Glomerular endothelial cell (primary cell): ENCODE results near the gene OR8J1. TPM values are rescaled to one million over a fixed set of nuclear protein-coding genes. Genes with fewer than 3 reads are reported as not detected.
"Not testable (repeated sequence)": the region's sequence is repeated elsewhere in the genome, so short reads cannot be mapped to it uniquely, and the experiment has no call there.

Source experiments
- DNase-seq: peaks from one replicate; pipeline ENCODE4 v3.0.0-alpha.2; 2011; ENCODE audit warnings: low read depth, low spot score; ENCODE audit errors: extremely low read depth
- total RNA-seq: library from RNA; depleted of rRNA; stranded (reverse); fragments of >200 nt; gene quantifications from 2 replicates; pipeline ENCODE4 v1.2.3, GENCODE V29; 2015

The OR8J1 gene, protein sequence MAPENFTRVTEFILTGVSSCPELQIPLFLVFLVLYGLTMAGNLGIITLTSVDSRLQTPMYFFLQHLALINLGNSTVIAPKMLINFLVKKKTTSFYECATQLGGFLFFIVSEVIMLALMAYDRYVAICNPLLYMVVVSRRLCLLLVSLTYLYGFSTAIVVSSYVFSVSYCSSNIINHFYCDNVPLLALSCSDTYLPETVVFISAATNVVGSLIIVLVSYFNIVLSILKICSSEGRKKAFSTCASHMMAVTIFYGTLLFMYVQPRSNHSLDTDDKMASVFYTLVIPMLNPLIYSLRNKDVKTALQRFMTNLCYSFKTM
- not detected in 2 replicates for total RNA-seq

DNA sequence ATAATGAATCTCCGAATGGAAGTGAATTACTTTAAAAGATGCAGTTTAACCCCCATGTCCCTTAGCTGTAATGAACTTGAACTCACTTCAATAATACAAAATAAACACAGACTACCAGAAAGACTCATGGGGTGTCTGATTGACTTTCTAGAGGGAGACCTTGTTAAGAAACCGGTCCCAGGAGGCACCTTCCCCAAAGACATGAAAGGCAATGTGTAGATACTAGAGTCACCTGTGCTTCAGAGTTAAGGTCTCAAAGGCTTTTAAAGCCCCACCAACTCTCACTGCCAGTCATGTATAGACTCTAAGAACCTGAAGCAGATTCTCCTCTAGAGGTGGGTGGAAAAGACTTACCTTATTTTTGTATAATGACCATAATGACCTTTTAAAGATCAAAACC lies at the start of gene OR8J1:
Gene OR8J1 (plus strand): TSS at position 301 of the 400 bp plus-strand sequence. CDS start 5,956 bp downstream, outside the sequence.
- DNase-seq = no peak

DNA sequence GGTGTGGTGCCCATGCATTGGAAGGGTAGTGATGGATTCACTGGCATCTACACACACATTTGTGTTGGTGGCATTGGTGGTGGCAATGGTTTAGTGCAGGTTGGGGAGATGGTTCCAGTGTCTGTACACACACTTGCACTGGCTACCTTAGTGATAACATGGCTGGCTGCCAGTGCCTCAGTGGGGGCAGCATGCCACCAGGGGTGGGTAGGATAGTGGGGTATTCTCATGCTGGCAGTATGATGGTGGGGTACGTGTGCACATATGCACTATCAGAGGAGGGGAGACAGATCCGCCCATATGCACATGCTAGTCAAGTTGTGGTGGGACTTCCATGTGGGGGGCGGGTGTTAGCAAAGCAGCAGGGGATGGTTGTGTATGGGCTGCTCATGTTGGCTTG lies 46.3 kb upstream of the OR8J1 start:
- no peak for DNase-seq

DNA sequence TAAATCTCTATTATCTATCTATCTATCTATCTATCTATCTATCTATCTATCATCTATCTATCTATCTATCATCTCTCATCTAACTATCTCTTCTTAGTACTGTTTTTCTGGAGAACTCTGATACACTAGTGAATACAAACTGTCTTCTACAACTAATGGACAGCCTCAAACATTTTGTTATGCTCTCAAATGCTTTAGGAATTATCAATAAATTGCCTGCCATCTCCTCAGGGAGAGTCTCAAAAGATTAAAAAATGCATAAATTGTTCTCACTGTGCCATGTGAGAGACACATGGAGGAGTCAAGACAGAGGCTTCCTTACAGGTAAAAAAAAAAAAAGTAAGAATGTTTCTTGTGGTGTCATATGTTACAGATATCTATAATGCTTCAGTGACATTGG lies 39.2 kb upstream of the OR8J1 start, which contains the start of gene OR8K3:
Gene OR8K3 (plus strand): TSS at position 301 of the 400 bp plus-strand sequence. CDS start 3,163 bp downstream, outside the sequence.
- DNase-seq = no peak

DNA sequence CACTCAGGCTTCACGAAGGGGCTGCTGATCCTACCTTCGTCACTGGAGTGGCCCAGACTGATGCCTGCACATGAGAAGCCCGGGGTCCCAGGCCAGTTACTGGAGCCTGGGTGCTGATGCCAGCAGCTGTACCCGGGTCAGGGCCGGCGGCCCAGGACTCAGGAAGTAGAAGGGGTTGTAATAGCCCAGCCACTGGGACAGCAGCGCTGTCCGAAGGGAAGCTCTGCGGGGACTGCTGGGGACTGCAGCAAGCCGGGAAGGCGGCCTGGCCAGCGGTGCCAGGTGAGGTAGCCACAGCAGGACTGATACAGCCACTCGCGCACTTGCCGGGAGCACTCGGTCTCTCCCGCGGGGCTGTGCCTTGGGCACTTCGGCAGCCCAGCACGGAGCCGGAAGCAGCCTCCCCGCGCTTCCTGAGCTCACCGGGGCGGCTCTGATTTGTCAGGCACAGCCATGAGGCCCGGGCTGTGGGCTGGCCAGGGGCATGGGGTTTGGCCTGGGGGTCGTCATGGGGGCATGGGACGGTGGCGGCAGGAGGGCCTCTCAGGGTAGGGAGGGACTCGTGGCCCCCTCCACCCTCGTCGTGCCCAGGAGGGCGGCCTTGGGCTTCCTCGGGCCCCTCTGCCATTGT lies 22.1 kb upstream of the OR8J1 start:
- DNase-seq = no peak

DNA sequence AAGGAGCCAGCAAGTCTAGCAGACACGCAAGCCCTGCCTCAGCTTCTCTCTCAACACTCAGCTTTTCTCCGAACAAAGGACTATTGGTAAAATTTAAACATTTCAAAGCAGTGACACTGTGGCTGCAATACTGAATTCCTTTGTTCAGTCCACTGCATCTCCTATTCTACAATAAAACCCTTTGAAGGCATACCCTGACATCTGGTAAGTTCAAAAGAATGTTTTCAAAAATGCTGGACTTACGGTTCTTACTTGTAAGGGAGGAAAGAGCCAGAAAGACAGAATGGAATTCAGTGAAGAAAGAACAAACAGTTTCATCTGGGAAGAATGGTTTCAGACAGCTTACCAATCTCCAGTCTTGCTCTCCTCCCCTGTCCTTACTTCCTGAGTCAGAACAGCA lies 20.9 kb upstream of the OR8J1 start:
- DNase-seq = no peak

DNA sequence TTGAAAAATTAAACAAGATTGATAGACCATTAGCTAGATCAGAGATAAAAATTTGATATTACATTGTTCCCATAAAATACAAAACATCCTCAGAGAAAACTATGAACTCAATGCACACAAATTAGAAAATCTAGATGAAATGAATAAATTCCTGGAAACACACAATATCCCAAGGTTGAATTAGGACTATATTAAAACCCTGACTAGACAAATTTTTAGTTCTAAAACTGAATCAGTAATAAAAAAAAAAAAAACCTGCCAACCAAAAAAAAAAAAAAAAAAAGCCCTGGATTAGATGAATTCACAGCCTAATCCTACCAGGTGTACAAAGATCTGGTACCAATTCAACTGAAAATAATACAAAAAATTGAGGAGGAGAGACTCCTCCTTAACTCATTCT lies 13.8 kb upstream of the OR8J1 start:
- DNase-seq = no peak

DNA sequence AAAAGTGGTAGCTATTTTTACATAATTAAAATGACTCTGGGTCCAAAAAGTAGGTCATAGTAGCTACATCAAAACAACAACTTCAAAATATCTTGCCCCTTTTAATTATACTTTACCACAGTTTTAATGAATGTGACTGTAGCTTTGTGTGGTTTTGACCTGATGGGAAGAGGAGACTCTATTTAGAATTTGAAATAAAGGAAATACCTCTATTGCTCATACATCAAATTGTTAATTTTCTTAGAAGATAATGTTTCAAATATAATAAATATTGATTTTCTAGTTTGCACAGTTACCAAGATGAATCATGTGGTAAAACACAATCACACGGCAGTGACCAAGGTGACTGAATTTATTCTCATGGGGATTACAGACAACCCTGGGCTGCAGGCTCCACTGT lies 8.4 kb upstream of the OR8J1 start, which contains the start of gene OR8K1:
Gene OR8K1 (plus strand): TSS at position 301 of the 400 bp plus-strand sequence. CDS start 0 bp downstream, at position 301.
- DNase-seq = no peak

DNA sequence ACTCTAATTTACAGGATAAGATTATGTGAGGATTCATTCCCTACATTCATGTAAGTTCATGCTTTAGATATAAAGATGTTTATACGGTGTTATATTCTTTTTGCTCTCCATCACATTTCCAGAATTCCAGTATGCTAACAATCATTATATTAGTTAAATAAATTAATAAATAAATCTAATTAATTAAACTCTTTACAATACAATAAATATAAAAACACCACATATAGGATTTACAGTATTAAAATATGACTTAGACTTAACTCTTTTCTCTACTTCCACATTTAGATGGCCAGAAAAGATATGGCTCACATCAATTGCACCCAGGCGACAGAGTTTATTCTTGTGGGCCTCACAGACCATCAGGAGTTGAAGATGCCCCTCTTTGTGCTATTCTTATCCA lies 21.2 kb downstream of the OR8J1 start, which contains the start of gene OR8U1:
Gene OR8U1 (plus strand): TSS at position 301 of the 400 bp plus-strand sequence. CDS start 0 bp downstream, at position 301.
- no peak for DNase-seq

DNA sequence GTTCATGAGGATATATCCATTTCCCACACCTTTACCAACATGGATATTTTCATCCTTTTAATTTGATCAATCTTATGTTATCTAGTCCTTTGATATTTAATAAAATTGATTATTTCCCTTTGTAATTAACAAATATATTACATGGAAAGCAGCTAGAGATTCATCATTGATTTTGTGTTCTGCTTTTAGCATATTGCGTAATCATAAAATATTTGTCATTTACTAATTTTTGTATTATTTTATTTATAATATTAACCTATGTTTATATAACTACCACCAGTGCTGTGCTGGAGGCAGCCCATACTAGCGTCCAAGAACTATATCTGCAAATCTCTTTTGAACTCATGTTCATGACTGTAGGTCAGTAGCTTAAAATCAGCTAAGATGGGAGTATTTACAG lies 26.0 kb downstream of the OR8J1 start:
- no peak for DNase-seq

DNA sequence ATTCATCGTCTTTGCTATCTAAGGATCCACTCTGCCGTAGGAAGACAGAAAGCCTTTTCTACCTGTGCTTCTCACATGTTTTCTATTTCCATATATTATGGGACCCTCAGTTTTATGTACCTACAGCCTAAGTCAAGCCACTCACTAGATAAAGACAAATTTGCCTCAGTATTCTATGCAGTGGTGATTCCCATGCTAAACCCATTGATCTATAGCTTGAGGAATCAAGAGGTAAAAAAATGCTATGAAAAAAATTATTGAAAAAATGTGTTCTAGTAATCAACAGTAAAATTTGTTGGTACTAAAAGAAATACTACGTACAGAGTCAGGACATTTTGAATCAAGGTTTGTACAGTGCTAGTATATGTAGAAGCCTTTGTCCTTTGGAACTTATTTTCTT lies 40.3 kb downstream of the OR8J1 start:
- no peak for DNase-seq

DNA sequence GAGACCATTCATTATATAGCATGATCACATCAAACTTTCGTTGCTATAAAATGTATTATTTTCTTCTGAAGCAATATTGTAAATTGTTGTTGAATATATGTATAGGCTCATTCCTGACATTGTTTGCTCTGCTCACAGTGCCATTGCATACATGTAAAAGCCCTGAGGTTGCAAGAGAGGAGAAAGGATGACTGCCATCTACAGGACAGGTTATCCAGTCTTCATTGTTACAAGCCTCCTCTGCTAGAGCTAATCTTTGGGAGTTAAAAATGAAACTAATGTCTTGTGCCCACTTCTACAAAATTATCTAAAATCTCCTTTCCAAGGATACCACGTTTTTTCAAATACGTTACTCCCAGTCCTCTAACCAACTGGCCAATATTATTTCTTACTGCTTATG lies 42.0 kb downstream of the OR8J1 start:
- no peak for DNase-seq

DNA sequence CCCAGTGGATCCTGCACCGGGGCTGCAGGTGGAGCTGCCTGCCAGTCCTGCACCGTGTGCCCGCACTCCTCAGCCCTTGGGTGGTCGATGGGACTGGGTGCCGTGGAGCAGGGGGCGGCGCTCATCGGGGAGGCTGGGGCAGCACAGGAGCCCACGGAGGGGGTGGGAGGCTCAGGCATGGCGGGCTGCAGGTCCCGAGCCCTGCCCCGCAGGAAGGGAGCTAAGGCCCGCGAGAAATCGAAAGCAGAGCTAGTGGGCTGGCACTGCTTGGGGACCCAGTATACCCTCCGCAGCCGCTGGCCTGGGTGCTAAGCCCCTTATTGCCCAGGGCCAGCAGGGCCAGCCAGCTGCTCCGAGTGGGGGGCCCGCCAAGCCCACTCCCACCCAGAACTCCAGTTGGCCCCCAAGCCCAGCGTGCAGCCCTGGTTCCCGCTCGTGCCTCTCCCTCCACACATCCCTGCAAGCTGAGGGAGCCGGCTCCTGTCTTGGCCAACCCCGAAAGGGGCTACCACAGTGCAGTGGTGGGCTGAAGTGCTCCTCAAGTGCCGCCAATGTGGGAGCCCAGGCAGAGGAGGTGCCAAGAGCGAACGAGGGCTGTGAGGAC lies 47.9 kb downstream of the OR8J1 start:
- DNase-seq = not testable (repeated sequence)

DNA sequence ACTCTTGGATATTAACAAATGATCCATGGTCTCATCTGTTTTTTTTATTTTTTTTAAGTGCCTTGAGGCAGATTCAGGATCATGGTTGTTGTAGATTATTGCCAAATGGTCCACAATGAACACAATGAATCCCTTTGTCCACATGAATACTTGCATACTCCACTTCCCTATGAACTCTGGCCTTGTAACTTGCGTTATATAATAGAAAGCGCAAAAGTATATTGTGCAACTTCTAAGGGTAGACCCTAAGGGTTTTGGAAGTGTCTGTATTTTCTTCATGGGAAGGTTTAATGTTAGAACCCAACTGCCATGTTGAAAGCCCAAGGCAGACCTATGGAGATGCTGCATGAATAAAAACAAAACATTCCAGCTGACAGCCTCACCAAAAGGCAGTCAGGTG lies 50.3 kb downstream of the OR8J1 start:
- DNase-seq = no peak

DNA sequence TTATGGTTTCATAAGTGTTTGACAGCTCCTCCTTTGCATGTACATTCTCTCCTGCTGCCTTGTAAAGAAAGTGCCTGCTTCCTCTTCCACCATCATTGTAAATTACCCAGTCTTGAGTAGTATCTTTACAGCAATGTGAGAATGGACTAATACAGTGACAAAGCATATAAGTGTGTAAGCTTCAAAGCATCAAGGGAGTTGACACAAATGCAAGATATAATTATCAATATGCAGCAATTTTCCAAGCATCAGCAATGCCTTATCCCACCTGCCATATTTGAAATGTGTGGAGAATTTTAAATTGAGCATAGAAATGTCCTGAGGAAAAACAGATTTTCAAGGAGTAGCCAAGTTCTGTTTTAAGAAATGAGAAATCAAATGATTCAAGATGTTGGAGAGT lies 56.7 kb downstream of the OR8J1 start:
- no peak for DNase-seq

Other genes starting within 250 kb of the OR8J1 start
- gene OR8H3, start 231.9 kb upstream of the OR8J1 start, total RNA-seq = not detected in 2 replicates
- gene OR8J3, start 214.1 kb upstream of the OR8J1 start, total RNA-seq = not detected in 2 replicates
- gene OR8K5, start 194.0 kb upstream of the OR8J1 start, total RNA-seq = not detected in 2 replicates
- gene OR5J2, start 177.7 kb upstream of the OR8J1 start, total RNA-seq = not detected in 2 replicates
- gene OR5T2, start 120.0 kb upstream of the OR8J1 start, total RNA-seq = not detected in 2 replicates
- not detected in 2 replicates for gene OR5T3, start 102.0 kb upstream of the OR8J1 start, total RNA-seq
- not detected in 2 replicates for gene OR5T1, start 80.1 kb upstream of the OR8J1 start, total RNA-seq
- gene OR8H1, start 62.0 kb upstream of the OR8J1 start, total RNA-seq = not detected in 2 replicates
- gene OR8K3, start 39.1 kb upstream of the OR8J1 start, total RNA-seq = not detected in 2 replicates
- not detected in 2 replicates for gene OR8K1, start 8.3 kb upstream of the OR8J1 start, total RNA-seq
- gene OR8U1, start 21.3 kb downstream of the OR8J1 start, total RNA-seq = not detected in 2 replicates
- gene OR5AL1, start 58.4 kb downstream of the OR8J1 start, total RNA-seq = not detected in 2 replicates
- not detected in 2 replicates for gene OR5M3, start 119.1 kb downstream of the OR8J1 start, total RNA-seq
- gene OR5M8, start 137.1 kb downstream of the OR8J1 start, total RNA-seq = not detected in 2 replicates
- not detected in 2 replicates for gene OR5M11, start 189.0 kb downstream of the OR8J1 start, total RNA-seq
- not detected in 2 replicates for gene OR5M10, start 223.4 kb downstream of the OR8J1 start, total RNA-seq